GM21381 (cell line): ENCODE data around the gene CFAP74.
"Not testable (repeated sequence)": the region's sequence is repeated elsewhere in the genome, so short reads cannot be mapped to it uniquely, and the experiment has no call there.

Experiments
- ATAC-seq: cut with Tn5 transposase; IDR thresholded peaks from one replicate; pipeline ENCODE4 v1.9.1; 2021; ENCODE audit warnings: mild to moderate bottlenecking, moderate library complexity; ENCODE audit not compliant: unreplicated experiment

Gene CFAP74

GRCh38 chr1:1937061-1937460, 66.5 kb downstream of the CFAP74 start:
- no peak for ATAC-seq

GRCh38 chr1:1934848-1935247, 68.7 kb downstream of the CFAP74 start:
- ATAC-seq: not testable (repeated sequence)

DNA sequence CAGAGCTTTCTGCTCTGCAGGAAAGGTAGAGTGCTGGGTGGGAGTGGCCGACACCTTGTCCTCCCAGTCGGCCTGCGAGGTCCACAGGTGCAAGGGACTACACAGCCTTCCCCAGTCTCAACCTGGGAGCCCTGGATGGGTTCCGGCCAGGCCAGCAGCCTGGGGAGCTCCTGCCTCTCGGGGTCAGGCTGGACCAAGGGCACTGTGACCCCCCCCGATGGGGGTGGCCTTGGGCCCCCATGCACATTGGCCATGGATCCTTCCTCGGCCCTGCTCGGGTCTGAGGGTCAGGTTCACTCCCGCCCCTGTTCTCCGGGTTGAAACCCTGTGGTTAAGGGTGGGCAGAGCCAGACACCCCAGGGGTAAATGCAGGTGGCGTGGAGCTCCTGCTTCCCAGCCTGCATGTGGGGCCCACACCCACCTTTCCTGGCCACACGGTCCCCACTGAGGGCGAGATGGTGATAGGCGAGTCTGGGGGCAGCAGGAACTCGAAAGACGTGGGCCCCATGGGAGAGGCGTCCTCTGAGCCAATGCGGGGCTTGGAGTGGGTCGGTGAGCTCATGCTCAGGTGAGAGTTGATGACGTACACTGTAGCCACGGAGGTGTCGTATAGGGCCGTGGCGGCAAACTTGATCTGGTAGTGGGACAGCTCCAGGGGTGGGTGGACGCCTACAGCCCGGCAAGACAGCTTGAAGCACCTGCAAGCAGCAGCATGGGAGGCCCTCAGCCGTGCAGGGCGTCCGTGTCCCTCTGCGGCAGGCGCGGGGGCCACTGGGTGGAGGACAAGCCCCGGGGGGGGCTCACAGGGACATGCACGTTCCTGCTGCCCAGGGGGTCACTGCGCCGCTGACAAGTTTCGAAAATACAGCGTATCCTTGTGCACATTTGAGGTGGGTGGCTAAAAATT, 73.7 kb downstream of the CFAP74 start:
- no peak for ATAC-seq

DNA sequence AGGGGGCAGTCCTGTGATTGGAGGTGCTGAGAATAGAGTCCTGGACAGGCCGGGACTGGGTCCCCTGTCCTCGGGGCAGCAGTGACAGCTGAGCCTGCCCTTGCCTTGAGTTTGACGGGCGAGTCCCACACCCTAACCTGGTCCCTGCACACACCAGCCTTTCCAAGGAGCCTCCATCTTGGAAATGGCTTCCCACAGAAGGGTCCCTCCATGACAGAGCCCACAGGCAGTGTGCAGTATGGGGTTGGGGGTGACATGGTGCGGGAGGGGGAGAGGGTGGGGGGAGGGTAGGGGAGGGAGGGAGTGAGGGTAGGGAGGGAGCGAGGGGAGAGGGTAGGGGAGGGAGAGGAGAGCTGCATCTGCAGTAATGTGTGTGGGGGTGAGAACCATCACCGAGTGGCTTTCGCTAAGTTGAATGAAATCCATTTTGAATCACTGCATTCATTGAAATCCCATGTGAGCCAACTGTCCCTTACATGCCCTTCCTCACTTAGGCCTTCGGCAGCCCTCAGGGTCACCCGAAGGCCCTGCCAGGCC, 74.4 kb downstream of the CFAP74 start:
- ATAC-seq: no peak

DNA sequence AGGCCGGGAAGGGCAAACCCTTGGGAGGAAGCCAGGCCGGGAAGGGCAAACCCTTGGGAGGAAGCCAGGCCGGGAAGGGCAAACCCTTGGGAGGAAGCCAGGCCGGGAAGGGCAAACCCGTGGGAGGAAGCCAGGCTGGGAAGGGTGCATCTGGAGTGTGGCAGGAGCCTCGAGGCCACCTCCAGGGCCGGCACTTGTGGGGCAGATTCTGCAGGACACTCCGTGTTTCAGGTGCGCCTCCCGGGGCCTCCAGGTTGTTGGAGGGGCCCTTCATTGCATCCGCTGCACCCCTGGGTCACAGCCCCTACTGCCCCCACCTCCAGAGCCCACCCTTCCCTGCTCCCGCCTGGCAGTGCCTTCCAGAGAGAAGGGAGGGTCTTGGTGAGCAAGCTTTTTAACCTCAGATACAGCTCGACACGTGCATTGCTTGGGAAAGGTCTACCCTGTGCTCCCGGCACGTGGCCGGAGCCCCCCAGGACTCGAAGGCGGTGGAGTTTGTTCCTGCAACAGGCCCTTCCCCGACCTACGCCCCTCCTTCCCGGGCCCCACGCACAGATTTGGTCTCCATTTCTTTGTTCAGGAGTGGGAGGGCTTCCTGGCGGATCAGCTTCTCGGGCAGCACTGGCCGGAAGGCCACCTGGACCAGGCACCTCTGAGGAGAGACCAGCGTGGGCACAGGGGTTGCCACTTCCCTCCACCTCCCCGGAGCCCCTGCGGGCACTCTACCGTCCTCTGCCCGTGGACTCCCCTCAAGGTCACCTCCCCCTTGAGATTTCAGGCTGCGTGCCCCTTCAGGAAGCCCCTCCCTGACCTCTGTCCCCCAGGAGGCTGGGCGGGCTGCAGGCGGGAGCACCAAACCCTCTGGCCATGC, 75.1 kb downstream of the CFAP74 start:
- ATAC-seq: no peak

- ATAC-seq: no peak
These were observed 75.8 kb downstream of the CFAP74 start for GRCh38 chr1:1927751-1928150.

DNA sequence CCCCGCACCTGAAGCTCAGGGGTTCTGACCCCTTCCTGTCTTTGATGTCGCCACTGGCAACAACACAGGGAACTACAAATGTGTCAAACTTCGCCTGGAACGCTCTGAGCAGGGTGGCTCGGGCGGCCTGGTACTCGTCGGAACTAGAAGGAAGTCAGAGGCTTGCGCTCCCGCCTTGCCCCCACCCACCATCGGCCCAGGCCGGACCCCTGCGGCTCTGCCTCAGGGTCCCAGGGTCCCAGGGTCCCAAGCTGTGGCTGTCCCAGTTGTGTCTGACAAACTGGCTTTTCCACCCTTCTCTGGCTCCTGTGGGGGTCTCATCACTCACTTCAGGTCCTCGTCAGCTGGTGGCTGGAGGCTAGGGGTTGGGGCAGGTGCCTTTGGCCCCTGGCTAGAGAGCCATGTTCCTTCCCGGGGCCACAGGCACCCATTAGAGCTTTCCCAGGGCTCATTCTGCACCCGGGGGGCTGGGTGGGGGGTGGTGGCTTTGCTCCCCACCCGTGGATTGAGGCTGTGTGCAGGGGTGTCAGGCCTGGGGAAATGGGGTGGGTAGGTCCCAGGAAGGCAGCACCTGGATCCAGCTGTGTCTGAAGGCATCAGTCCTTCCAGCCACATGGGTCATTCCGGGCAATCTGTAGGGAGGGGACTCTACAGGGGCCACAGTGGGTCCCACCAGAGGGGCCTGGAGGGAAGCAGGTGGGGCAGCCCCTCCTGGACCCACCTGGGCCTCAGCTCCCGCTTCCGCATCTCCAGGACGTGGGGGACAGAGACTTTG, 76.5 kb downstream of the CFAP74 start:
- ATAC-seq: no peak

DNA sequence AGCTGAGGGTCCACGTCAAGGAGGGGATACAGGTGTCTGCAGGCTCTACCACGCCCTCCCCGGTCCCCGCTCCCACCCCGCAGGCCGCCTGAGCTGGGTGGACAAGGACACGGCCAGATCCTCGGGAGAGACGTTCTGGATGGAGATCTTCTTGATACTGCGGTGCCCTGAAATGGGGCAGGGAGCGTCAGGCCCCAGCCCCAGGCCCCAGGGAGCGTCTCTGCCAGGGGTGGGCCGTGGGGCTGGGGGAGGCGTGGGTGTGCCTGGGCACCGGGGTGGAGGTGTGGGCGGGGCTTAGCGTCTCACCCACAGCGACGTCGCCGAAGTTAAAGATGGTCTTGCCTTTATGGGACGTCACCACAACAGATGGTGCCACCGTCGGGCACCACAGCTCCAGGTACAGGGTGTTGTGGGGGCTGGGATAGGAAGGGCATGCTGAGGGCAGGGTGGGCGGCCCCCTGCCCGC, 77.2 kb downstream of the CFAP74 start:
- ATAC-seq: no peak

GRCh38 chr1:1925437-1926345, 77.9 kb downstream of the CFAP74 start:
- ATAC-seq: no peak

GRCh38 chr1:1924849-1925248, 78.7 kb downstream of the CFAP74 start:
- ATAC-seq: no peak

- no peak for ATAC-seq
These were observed 79.2 kb downstream of the CFAP74 start for GRCh38 chr1:1924386-1924785.

DNA sequence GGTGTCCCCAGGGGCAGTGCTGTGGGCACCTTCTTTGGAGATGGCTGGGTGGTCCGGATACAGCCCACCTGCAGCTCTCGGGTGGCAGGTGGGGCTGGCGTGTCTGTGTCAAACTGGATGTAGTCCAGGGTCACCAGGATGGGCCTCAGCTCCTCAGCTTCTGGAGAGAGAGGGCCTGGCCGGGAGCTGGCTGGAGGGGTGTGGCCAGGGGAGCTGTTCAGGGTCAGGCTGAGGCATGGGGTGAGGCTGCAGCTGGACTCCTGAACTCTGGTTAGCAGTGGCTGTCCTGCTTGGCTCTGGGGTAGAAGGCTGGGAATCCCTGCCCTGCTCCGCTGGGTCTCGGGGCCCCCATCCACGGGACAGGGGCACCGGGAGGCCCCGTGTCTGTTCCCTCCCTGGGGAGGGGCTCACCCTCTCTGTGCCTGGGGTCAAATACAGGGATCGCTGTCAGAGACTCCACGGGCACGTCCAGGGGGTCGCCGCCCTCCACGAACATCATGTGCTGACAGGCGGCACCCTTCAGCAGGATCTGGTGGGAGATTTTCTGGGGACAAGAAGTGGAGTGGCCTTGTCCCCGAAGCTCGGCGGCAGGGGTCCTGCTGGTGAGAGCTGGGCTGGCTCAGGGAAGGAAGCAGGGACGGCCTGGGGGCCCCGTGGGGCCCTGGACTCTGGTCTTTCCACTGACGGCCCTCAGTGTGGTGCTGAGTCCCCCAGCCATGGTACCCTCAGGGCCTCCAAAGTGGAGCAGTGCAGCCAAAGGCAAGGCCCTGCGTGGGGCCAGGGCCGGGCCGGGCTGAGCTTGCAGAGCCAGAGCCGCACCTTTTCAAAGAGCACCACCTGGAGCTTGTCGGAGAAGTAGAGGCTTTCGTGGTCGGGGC, 80.4 kb downstream of the CFAP74 start:
- ATAC-seq: no peak

GRCh38 chr1:1922702-1922955, 81.0 kb downstream of the CFAP74 start:
- no peak for ATAC-seq

GRCh38 chr1:1921901-1922701, 81.5 kb downstream of the CFAP74 start:
- no peak for ATAC-seq

GRCh38 chr1:1921459-1921862, 82.1 kb downstream of the CFAP74 start:
- ATAC-seq: no peak

DNA sequence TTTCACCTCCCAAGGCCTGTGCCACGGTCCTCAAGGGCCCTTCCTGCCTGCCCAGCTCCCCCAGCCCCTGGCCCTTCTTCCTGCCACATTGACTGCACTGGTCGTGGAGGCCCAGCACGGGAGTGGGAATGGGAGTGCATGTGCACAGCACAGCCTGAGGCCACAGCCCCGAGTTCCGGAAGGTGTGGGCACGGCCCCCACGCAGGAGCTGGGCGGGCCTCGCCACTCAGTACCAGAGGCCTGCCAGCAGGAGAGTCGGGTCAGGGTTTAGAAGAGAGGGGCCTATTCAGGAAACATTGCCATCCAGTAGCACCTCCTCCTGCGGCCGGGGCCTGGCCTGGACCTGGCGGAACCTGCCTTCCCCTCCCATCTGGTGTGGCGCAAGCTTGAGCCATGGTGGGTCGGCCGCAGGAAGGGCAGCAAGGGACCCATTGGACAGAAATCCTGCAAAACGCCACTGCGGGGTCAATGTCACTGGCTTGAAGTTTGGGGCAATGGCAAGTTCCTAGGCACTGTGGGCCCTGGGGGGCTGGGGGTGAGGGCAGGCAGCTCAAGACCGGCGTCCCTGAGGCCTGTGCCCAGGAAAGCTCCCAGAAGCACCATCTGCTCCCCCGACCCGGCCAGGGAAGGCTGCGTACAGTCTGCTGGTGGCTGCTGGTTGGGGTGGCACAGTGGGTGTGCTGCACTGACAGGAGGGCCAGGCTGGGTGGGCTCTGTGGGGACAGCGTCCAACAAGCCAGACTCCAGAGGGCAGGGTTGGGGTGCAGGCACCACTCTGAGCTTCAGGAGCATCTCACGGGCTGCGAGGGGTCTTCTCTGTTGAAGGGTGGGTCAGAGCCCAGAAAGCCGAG, 82.8 kb downstream of the CFAP74 start:
- no peak for ATAC-seq

GRCh38 chr1:1920057-1920607, 83.5 kb downstream of the CFAP74 start:
- no peak for ATAC-seq
